ENCODE data around the gene METTL22.
A peak's percentile ranks its signal among the peaks of the same experiment; 100 is the strongest.

Gene METTL22

DNA sequence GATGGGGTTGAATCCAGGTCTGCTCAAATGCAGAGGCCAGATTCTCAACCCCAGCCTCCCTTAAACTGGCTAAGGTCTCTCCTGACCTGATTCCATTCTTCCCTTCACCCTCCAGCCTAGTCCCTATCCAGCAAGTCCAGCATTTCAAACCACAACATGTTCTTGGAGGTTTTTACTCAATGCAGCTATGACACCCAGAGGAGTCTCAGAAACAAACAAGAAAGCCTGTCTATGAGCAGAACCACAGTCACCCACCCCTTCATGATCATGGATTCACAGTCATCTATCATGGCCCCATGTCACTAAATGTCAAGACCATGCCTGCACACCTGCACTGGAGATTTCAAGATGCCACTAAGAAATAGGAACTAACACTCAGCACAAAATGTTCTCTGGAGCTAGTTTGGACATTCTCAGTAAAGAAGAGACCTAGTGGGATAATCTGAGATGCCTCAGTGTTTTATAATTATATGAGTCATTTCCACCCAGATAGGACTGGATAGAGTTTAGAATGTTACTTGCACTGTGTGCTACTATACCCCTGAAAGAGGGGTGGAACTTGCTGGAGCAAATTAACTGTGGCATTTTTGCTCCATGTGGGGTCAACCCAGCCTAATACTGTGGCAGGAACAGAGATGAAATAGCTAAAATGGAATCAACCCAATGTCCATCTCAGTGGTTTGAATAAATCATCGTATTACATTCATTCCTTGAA, 9.5 kb upstream of the METTL22 start:
- TF ChIP-seq, protein P1, sequence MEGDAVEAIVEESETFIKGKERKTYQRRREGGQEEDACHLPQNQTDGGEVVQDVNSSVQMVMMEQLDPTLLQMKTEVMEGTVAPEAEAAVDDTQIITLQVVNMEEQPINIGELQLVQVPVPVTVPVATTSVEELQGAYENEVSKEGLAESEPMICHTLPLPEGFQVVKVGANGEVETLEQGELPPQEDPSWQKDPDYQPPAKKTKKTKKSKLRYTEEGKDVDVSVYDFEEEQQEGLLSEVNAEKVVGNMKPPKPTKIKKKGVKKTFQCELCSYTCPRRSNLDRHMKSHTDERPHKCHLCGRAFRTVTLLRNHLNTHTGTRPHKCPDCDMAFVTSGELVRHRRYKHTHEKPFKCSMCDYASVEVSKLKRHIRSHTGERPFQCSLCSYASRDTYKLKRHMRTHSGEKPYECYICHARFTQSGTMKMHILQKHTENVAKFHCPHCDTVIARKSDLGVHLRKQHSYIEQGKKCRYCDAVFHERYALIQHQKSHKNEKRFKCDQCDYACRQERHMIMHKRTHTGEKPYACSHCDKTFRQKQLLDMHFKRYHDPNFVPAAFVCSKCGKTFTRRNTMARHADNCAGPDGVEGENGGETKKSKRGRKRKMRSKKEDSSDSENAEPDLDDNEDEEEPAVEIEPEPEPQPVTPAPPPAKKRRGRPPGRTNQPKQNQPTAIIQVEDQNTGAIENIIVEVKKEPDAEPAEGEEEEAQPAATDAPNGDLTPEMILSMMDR (IDR thresholded peaks at IDR 0.05; ENCODE audit: insufficient read depth, low read length, poor library complexity, severe bottlenecking) = no peak
- DNase-seq (ENCODE audit: extremely low read depth, insufficient read length) = no peak
- no peaks in the 10 kb centered on the region for H3K27me3 ChIP-seq (replicated peaks; ENCODE audit: control insufficient read depth, insufficient read depth, low read length)
- H3K4me3 ChIP-seq (replicated peaks; ENCODE audit: low read depth, low read length) = no peak overlapping the region
- H3K36me3 ChIP-seq (ENCODE audit: control insufficient read depth, insufficient read depth, low read length) = no peaks in the 10 kb centered on the region

DNA sequence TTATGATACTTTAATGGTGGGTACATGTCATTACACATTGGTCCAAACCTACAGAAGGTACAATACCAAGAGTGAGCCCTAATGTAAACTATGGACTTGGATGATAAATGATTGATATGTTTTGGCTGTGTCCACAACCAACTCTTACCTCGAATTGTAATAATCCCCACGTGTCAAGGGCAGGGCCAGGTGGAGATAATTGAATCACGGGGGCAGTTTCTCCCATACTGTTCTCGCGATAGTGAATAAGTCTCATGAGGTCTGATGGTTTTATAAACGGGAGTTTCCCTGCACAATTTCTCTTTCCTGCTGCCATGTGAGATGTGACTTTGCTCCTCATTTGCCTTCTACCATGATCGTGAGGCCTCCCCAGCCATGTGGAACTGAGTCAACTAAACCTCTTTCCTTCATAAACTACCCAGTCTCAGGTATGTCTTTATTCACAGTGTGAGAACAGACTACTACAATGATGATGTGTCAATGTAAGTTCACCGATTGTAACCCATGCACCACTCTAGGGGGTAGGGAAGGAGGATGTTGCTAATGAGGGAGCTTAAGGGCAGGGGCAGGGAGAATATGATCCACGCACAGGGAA, 7.0 kb upstream of the METTL22 start:
- Histone ChIP-seq H3K27me3 (replicated peaks; ENCODE audit: control insufficient read depth, insufficient read depth, low read length) (no peaks in the 10 kb centered on the region; the same call in 1 of the 2 replicates), H3K36me3 (ENCODE audit: control insufficient read depth, insufficient read depth, low read length) (no peaks in the 10 kb centered on the region), H3K4me3 (replicated peaks; ENCODE audit: low read depth, low read length) (no peak overlapping the region)
- TF ChIP-seq, protein P1 (IDR thresholded peaks at IDR 0.05; ENCODE audit: insufficient read depth, low read length, poor library complexity, severe bottlenecking) = no peak
- DNase-seq (ENCODE audit: extremely low read depth, insufficient read length) = no peak

DNA sequence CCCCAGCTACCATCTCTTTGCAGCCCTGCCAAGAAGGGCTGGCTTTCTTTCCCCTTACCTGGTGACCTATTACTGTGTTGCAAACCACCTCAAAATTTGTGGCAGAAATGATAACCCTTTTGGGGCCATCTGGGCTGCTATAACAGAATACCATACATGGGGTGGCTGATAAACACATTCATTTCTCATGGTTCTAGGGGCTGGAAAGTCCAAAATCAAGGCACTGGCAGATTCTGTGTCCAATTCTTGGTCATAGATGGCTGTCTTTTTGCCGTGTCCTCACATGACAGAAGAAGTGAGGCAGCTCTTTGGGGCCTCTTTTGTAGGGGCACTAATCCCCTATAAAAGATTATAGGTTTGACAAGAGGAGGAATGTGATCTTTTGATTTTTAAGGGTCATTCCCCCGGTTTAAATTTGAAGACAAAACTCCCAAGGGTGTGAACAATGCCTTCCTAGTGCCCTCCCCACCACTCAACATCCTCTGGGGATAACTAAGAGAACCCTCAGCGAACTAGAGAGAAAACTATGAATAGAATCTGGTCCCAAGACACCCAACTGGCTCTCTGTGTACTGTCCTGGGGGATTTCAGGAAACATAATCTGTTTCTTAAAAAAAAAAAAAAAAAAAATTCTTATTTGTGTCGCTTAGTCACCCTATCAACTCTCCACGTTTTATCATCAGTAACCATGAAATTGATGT, 1.7 kb upstream of the METTL22 start:
- DNase-seq (ENCODE audit: extremely low read depth, insufficient read length) = no peak
- Histone ChIP-seq H3K4me3 (replicated peaks; ENCODE audit: low read depth, low read length) (no peak overlapping the region), H3K27me3 (replicated peaks; ENCODE audit: control insufficient read depth, insufficient read depth, low read length) (no peaks in the 10 kb centered on the region; the same call in 1 of the 2 replicates), H3K36me3 (ENCODE audit: control insufficient read depth, insufficient read depth, low read length) (no peaks in the 10 kb centered on the region)
- TF ChIP-seq, protein P1 (IDR thresholded peaks at IDR 0.05; ENCODE audit: insufficient read depth, low read length, poor library complexity, severe bottlenecking) = no peak

DNA sequence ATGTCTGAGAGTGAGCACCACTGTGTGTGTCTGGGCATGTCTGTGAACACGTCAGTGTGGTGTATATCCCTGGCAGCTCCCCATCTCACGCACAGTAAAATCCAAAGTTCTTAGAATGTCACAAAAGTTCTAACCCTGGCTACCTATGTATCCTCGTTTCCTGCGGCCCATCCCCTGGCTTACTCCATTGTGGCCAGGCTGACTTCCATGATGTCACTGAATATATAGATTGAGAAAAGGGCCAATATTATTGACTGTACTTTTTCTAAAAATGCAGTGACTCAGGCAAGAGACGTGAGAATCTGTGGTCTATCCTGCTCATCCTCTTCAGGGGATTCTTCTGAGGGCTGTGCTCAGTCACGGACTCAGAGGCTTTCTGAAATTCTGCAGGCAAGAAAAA, 963 bp upstream of the METTL22 start:
- no peaks in the 10 kb centered on the region; the same call in 1 of the 2 replicates for H3K27me3 ChIP-seq (replicated peaks; ENCODE audit: control insufficient read depth, insufficient read depth, low read length)
- H3K36me3 ChIP-seq (ENCODE audit: control insufficient read depth, insufficient read depth, low read length) = peaks cover 2% of the 10 kb centered on the region; the same call in 1 of the 2 replicates
- DNase-seq (ENCODE audit: extremely low read depth, insufficient read length) = no peak
- TF ChIP-seq, protein P1 (IDR thresholded peaks at IDR 0.05; ENCODE audit: insufficient read depth, low read length, poor library complexity, severe bottlenecking) = no peak
- no peak overlapping the region for H3K4me3 ChIP-seq (replicated peaks; ENCODE audit: low read depth, low read length)

DNA sequence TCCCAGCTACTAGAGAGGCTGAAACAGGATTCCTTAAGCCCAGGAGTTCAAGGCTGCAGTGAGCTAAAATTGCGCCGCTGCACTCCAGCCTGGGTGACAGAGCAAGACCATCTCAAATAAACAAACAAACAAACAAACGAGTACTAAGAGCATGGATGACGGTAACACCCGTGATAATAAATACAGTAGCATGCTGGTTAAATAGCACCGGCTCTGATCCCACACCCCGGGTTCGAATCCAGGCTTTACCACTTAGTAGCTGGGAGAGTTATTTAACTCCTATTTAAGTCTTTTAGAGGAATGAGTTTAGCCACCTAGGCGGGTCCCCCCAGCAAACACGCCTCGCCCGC, 301 bp upstream of the METTL22 start:
- H3K36me3 ChIP-seq (ENCODE audit: control insufficient read depth, insufficient read depth, low read length) = peaks cover 3% of the 10 kb centered on the region
- peak overlapping the region; percentile 97 for H3K4me3 ChIP-seq (replicated peaks; ENCODE audit: low read depth, low read length)
- TF ChIP-seq, protein P1 (IDR thresholded peaks at IDR 0.05; ENCODE audit: insufficient read depth, low read length, poor library complexity, severe bottlenecking) = no peak
- no peak for DNase-seq (ENCODE audit: extremely low read depth, insufficient read length)
- H3K27me3 ChIP-seq (replicated peaks; ENCODE audit: control insufficient read depth, insufficient read depth, low read length) = no peaks in the 10 kb centered on the region; the same call in 1 of the 2 replicates

Data from GM06990 (cell line).